GM12878 (cell line): ENCODE results near the gene ZNF837. TPM values are rescaled to one million over a fixed set of nuclear protein-coding genes. Genes with fewer than 3 reads are reported as not detected.

Experiments used
- BHLHE40 ChIP-seq, 2 experiments: fragments of 450-650 bp in 1 of 2; IDR thresholded peaks; 2 replicates each; pipeline ENCODE4 v1.6.1; 2011 to 2017; ENCODE audit warnings: low read depth in 2 of 2, borderline replicate concordance in 1 of 2, improper control_type of control experiment in 1 of 2, low read length in 1 of 2, mild to moderate bottlenecking in 1 of 2
- DPF2 ChIP-seq: fragments of 450-650 bp; IDR thresholded peaks from 2 replicates; pipeline ENCODE4 v1.6.1; 2017; ENCODE audit warnings: mild to moderate bottlenecking
- LARP7 ChIP-seq: fragments of 450-650 bp; IDR thresholded peaks from 2 replicates; pipeline ENCODE4 v1.6.1; 2017; ENCODE audit warnings: mild to moderate bottlenecking
- polyA plus RNA-seq, 11 experiments: library from polyadenylated mRNA; depleted of rRNA in 4 of 11; unstranded in 6 of 11; stranded (reverse) in 5 of 11; fragments of >200 nt; fragmentation: Nextera tagmentation in 4 of 11; fragmentation: Illumina TruSeq in 1 of 11; extraction: Ambion mirVana in 4 of 11; extraction: Trizol in 1 of 11; gene quantifications; 1 replicate in 1 of 11; 2 replicates in 10 of 11; pipeline versions ENCODE4 v1.2.1 to v1.2.3, GENCODE V29; 2011 to 2016; ENCODE audit warnings: inconsistent platforms in 2 of 11, missing spikeins in 2 of 11, low read depth in 1 of 11
- total RNA-seq, 4 experiments: library from RNA; depleted of rRNA in 3 of 4; stranded (reverse); fragments of >200 nt in 3 of 4; fragmentation: Illumina TruSeq in 1 of 4; extraction: Trizol in 1 of 4; gene quantifications; 2 replicates each; pipeline versions ENCODE4 v1.2.1 to v1.2.3, GENCODE V29; 2013 to 2021
- TF ChIP-seq, protein P1 (sequence below): fragments of 450-650 bp; formaldehyde crosslinking; IDR thresholded peaks from 2 replicates; pipeline ENCODE4 v1.4.0; 2022; ENCODE audit warnings: mild to moderate bottlenecking, moderate library complexity
- TF ChIP-seq, protein P2 (sequence below): fragments of 450-650 bp; conservative IDR thresholded peaks from 2 replicates; pipeline ENCODE4 v1.6.1; 2017; ENCODE audit warnings: mild to moderate bottlenecking, moderate library complexity

Gene ZNF837
- total and polyA plus RNA-seq, 10 of the 15 experiments (the other 5 are each of a cell fraction or from before 2014, with no cell fraction given), result 0.07 to 2.9 (median 2.0) TPM; not detected in 2

GRCh38 chr19:58346961-58347929 is 33.6 kb downstream of the ZNF837 start (continued):
- TF ChIP-seq, protein P1, sequence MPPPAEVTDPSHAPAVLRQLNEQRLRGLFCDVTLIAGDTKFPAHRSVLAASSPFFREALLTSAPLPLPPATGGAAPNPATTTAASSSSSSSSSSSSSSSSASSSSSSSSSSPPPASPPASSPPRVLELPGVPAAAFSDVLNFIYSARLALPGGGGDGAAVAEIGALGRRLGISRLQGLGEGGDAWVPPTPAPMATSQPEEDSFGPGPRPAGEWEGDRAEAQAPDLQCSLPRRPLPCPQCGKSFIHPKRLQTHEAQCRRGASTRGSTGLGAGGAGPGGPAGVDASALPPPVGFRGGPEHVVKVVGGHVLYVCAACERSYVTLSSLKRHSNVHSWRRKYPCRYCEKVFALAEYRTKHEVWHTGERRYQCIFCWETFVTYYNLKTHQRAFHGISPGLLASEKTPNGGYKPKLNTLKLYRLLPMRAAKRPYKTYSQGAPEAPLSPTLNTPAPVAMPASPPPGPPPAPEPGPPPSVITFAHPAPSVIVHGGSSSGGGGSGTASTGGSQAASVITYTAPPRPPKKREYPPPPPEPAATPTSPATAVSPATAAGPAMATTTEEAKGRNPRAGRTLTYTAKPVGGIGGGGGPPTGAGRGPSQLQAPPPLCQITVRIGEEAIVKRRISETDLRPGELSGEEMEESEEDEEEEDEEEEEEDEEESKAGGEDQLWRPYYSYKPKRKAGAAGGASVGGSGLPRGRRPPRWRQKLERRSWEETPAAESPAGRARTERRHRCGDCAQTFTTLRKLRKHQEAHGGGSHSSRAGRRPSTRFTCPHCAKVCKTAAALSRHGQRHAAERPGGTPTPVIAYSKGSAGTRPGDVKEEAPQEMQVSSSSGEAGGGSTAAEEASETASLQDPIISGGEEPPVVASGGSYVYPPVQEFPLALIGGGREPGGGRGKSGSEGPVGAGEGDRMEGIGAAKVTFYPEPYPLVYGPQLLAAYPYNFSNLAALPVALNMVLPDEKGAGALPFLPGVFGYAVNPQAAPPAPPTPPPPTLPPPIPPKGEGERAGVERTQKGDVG (CRISPR knock-in tag), result no peak
- TF ChIP-seq, protein P2, sequence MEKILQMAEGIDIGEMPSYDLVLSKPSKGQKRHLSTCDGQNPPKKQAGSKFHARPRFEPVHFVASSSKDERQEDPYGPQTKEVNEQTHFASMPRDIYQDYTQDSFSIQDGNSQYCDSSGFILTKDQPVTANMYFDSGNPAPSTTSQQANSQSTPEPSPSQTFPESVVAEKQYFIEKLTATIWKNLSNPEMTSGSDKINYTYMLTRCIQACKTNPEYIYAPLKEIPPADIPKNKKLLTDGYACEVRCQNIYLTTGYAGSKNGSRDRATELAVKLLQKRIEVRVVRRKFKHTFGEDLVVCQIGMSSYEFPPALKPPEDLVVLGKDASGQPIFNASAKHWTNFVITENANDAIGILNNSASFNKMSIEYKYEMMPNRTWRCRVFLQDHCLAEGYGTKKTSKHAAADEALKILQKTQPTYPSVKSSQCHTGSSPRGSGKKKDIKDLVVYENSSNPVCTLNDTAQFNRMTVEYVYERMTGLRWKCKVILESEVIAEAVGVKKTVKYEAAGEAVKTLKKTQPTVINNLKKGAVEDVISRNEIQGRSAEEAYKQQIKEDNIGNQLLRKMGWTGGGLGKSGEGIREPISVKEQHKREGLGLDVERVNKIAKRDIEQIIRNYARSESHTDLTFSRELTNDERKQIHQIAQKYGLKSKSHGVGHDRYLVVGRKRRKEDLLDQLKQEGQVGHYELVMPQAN, result peak; percentile 76
- peak; percentile 96 for TF ChIP-seq BHLHE40 (IDR thresholded peaks at IDR 0.05; ENCODE audit: borderline replicate concordance in 1 of 2, low read depth in 2 of 2, low read length in 1 of 2)
- TF ChIP-seq LARP7, result peak; percentile 76; the same call in 1 of the 2 replicates
- peak; percentile 55; the same call in 1 of the 2 replicates for TF ChIP-seq DPF2
